GM18507 (cell line): ENCODE data around the gene EOMES.
A peak's percentile ranks its signal among the peaks of the same experiment; 100 is the strongest.
"Not testable (repeated sequence)": the region's sequence is repeated elsewhere in the genome, so short reads cannot be mapped to it uniquely, and the experiment has no call there.

Experiments used
- DNase-seq: peaks from one replicate; pipeline ENCODE4 v3.0.0; 2011; ENCODE audit warnings: low read depth; ENCODE audit not compliant: insufficient read length; ENCODE audit errors: extremely low spot score
- FAIRE-seq: peaks from 2 replicates; lab custom pipeline; 2011; peaks lifted over from hg19 to GRCh38; lab: Jason Lieb, UNC

The EOMES gene

DNA sequence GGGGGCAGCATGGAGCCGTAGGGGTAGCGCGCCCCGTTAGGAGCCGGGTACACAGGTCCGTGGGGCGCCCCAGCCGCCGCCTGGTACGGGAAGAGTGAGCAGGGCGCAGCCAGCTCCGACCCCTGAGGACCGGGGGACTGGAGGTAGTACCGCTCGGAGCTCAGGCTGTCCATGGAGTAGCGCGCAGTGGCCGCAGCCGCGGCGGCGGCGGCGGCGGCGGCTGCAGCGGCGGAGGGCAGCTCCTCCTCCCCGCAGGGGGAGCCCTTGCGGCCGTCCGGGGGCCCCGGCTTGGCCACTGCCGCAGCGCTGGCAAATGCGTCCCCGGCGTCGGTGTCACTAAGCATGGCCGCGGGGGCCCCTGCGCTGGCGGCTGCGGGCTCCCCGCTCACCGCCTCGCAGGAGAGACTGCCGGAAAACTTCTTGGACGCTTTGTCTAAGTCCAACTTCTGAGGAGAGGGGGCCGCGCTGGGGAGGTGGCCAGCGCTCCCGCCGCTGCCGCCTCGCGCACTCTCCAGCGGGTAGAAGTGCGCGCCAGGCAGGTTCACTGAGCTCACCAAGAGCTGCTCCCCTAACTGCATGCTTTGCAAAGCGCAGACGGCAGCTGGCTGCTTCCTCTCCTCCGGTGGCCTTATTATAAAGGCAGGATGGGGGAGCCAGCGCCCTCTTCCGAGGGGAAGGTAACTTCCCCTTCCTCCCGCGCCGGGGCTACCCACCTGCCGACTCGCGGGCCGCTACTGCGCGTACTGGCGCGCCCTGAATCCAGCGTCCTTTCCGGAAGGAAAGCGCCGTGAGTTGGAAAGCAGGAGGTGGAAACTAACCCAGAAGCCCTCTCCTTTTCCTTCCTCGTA is at the start of gene EOMES:
EOMES (minus strand) TSS at position 607 of the 848 bp plus-strand sequence; CDS start at position 578, 29 bp downstream.
- DNase-seq = peak; percentile 46

DNA sequence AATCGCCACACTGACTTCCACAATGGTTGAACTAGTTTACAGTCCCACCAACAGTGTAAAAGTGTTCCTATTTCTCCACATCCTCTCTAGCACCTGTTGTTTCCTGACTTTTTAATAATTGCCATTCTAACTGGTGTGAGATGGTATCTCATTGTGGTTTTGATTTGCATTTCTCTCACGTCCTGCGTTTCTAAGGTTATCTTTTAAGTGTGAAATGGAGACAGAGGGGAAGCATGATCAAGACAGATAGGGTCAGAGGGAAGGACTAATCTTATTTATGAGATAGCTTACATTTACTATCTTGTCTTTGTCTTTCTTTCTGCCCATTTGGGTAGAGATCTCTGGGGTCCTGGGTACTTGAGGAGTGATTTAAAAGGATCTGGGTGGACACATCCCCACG is 48.3 kb upstream of the EOMES start:
- not testable (repeated sequence) for FAIRE-seq, DNase-seq

More for the DNA sequence above, at the start of gene EOMES:
- peak; percentile 63 for FAIRE-seq

DNA sequence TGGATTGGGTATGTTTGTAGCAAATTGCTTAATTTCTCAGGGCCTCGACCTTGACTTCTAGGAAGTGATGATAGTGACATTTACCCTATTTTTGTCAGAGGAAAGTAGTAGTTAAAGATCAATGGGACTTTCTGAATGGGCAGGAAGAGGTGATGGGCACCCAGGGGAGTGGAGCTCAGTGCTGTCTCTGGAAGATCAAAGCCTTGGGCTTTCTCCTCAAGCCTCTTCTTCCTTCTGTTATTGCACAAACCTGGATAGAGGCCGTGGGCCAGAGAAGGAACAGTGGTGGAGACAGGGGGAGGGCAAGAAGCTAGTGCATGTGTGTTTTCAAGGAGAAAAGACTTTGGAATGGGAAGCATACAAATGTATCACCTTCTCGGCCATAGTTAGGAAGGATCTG is 44.9 kb upstream of the EOMES start:
- FAIRE-seq (no peak), DNase-seq (no peak)

DNA sequence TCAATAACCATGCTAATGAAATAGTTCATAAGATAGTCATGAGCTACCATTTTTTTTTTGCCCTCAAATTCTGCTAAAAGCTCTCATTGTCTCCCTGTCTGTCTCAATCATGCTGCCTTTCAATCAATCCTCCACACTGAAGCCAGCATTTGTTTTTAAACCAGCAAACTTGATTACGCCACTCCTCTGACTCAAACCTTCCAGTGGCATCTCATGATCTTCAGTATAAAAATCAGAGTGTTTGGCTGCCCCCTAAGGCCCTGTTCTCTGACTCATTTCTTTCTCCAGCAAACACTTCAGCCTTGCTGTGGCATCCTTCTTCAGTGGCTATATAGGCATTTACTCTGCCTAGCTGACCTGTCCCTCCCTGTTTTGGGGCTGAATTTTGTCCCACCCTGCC is 36.0 kb upstream of the EOMES start:
- FAIRE-seq = no peak

DNA sequence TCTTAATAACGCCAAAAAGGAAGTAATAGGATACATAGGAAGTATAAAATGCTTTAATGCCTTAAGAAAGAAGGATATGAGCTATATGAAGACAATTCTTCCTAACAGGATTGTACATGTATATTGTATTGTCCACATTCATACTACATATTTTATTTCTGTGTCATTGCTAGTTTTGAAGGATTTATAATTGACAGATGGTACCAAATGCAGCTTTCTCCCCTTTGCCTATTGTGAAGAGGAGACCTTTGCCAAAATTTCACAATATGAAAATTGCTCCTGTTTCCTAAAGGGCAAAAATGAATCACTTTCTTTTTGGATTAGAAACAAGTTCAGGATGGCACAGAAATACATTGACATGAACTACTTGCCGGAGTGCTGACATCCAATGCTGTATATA is 34.8 kb upstream of the EOMES start:
- DNase-seq = no peak
- no peak for FAIRE-seq

More for the DNA sequence above, 36.0 kb upstream of the EOMES start:
- DNase-seq = no peak

DNA sequence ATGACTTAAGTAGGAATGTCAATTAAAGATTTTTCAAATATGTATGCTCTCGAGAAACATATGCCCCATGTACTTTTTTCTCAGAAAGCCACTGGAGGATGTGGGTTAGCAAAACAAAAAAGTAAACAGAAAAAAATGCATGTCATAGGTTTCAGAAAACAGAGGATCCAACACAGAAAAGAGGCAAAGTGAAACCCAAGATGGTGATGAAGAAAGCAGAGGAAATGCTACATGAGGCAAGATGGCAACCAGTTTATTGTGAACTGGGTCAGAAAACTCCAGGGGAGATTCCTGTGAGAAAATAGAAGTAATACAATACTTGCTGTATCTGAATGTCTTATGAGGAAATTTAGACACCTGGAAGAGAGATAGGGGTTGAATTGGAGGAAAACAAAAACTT is 30.8 kb upstream of the EOMES start:
- FAIRE-seq (no peak), DNase-seq (no peak)

DNA sequence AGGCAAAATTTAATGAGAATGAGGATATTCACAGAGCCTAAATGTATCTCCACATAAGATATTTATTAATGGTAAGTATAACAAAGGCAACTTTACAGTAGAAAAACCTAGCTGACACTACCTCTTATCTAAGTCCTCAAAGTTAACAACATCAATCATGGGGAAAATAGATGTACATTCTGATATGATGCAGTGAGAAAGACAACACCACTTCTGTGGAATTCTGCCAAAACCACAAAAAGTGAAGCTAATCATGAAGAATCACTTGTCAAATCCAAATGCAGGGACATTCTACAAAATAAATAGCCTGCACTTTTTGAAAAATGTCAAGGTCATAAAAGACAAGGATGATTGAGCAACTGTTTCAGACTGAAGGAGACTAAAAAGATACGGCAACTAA is 27.5 kb upstream of the EOMES start:
- FAIRE-seq (no peak), DNase-seq (no peak)

DNA sequence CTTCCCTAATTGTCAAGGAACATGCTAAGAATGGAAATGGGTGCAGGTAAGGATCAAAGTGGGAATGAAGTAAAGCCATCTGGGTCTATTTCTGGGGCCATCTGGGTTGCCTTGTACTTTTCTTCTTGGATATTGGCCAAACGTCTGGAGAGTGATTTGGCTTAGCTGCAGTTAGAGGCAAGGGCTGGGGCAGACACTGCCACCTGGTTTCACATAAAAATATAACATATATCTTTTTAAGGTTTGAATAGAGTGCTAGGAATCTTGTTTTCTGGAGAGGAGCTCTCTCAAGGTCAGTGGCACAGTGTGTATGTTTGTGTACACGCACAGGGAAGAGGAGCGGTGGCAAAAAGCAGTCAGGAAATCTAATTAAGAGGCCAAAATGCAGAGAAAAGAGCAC is 24.7 kb upstream of the EOMES start:
- DNase-seq (no peak), FAIRE-seq (no peak)

DNA sequence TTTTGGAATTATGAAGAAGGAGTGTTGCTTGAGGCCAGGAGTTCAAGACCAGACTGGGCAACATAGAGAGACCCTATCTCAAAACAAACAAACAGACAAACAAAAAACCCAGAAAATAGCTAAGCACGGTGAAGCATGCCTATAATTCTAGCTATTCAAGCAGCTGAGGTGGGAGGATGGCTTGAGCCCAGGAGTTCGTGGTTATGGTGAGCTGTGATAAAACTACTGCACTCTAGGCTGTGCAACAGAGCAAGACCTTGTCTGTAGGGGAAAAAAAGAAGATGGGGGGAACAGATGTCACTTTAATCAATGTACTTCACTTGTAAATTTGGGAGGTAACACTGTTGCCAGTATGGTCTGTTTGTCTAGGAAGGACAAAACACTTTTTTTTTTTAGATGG is 18.7 kb upstream of the EOMES start:
- DNase-seq (no peak), FAIRE-seq (no peak)

DNA sequence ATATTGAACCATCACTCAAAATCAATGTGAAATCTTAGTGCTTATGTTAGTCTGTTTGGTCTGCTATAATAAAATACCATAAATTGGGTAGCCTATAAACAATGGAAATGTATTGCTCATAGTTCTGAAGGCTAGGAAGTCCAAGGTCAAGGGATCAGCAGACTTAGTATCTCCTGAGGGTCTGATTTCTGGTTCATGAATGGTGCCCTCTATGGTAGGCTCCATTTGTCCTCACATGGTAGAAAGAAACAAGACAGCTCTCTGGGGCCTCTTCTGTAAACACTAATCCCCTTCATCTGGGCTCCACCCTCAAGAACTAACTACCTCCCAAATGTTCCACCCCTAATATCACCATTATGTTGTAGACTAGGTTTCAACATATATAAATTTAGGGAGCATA is 15.0 kb upstream of the EOMES start:
- FAIRE-seq = no peak
- no peak for DNase-seq

DNA sequence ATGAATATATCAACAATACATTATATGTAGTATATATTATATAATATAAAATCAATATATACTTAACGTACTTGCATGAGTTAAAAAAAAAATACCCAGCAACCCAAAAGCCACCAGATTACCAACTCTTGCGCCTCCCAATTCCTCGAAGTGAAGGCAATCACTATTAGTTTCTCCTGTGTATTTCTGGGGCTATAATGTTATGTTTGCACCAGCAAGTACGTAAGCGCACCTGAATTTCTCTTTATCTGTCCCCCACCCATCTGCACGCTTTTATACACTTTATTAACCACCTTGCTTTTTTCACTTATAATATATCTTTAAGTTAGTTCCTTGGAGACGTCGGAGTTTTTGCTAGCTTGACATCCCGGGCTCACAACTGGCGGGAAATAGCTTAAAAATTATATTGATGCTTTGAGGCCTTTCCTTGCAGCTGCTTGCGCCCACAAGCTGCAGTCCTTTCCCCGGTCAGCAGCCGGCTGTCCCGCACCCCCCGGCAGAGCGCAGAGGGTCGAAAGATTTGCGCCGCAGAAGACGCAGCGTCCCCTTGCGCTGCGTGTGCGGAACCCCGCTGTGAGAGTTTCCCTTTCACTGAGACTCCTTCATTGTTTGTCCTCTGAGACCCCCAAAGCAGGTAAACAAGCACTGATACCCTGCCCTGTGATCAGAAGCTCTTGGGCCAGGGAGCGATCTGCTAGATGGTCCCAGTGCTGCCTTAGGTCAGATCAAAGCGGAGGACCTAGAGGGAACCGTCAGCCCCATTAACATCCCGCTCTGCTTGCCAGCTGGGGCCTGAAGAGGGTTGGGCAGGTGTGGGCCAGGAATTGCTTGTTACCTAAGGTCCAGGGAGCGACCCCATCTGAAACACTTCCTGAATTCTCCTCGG is 8.9 kb upstream of the EOMES start:
- FAIRE-seq = no peak

DNA sequence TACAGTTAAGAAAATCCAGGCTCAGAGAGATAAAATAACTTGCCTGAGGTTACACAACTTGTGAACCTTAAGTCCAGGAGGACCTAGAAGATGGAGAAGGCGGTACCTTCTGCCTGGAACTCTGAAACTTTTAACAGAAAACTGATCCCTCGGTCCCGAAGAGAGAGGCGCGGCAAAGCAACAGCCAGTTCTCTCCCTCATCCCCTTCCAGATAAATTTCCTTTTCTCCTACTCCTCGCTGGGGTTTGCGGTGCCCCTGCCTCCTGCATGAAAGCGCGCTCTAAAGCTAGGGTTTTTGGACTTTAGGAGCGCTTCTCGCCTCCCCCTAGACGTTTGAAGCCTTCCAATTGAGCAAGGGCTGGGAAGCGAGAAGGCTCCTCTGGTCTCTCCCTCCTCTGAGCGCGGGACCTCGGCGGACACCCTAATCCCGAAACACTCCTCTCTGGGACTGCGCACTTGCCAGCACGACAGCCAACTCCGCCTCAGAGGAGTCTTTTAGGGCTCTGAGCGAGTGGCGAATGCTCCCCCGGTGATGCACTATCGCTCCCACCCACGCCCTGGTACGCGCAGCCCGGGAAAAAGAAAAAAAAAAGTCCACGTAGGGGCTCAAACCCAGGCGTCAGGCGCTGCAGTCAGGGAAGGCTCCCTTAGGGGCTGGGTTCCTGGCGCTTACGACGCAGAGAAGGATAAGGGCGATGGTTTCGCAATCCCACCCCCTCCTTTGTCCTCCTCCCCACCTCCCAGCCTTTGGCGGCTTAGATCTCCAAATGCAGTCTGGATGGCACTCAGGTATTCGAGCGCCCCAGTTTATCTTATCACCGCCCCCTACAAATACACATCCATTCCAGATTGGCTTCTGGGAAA is 7.9 kb upstream of the EOMES start:
- no peak for FAIRE-seq
- DNase-seq = no peak

More for the DNA sequence above, 8.9 kb upstream of the EOMES start:
- DNase-seq = no peak

DNA sequence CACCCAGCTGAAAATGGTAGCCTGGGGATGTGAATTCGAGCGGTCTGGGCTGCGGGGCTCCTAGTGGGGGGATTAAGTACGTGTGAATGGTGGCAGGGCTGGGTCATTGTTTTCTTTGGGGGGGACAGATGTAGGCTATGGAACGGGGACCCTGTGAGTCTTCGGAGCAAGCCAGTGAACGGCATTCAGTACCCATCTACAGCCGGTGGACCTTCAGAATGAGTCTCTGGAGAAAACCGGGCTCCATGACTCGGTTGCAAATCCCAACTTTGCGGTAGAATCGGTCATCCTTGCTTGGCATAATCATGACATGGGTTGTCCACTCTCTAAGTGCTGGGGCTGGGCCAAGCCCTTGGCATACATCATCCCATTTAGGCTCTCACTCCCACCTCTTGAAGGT is 7.2 kb upstream of the EOMES start:
- no peak for FAIRE-seq

DNA sequence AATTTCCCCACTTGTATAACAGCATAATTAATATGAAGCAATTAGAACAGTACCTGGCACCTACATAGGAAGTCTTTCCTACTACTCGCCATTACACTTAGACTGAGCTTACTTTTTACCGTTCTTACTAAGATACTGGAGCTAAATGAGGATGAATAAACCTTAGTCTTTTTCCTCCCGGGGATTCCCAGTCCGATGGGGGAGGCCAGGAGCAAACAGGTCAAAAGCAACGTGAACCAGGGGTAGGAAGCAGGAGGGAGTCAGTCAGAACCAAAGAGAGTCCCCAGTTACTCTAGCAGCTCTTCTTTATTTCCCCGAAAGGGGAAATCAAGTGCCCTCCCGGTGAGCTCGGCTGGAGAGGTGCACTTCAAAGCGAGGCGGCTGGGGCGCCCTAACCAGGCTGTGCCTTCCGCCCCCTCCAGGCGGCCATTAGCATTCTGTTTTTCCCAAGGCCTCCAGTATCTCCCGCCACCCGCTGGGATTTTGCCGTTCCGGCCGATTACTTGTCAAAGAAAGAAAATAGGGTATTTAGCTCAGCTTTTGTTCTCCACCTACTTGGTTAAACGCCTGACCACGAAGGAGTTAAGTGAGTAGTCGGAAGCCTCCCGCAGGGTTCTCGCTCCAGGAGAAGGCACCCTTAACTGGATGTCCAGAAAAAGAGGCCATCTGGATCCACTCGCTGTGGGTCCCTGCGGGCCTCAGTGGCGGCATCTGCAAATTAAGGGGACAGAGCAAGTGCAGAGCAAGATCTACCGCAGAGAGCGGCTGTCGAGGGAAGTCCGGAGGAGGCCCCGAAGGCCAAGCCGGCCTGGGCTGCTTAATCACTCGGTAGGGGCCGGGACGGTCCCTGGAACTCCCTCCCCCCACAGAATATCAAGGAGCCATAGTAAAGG is 6.3 kb upstream of the EOMES start:
- FAIRE-seq (no peak), DNase-seq (no peak)

More for the DNA sequence above, 7.2 kb upstream of the EOMES start:
- DNase-seq = no peak

DNA sequence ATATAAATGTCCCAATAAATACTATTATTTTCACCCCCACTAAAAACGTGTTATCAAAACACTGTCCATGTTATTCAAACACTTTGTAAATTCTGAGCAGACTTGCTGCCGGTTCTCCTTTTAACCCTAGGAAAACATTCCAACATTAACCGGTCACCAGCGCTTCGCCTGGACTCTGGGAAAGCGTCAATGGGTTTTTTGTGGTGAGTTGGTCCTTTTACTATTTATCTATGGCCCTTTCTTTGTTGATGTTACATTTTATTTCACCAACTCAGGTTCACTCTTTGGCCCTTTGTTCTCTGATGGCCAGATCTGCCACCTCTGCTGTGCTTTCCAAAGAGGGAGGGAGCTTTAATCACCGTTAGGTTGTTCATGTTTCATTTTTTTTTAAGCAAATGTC is 4.1 kb upstream of the EOMES start:
- FAIRE-seq (no peak), DNase-seq (no peak)

DNA sequence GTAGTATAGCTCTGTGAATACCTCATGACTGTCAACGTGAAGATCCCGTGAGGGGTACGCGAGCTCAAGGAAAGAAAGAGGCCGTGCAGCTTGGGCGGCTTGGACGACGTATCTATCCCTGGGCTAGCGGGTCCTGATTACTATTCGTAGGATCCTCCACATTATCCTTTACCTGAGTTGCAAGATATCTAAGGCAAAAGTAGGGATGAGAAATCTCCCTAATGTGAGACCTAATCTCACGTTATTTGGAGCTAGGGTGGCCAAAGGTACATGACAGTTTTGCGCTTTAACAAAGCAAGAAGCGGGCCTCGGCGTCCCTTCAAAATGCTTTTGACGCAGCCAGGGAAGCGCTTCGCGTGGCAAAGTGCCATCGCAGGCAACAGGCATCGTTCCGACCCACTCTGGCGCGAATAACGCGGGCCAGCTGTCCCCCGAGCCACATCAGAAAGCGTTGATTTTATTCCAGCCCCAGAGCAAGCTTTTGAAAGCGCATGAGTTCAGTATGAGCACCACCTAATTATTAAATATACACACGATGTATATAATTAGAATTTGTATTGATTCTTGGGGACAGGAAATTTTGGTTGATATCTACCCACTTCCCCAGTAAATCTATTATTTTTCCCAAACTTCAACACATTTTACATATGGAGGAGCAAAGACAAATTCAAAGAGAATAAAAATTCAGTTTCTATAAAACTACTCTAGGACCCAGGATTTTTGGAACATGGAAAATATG is 2.5 kb upstream of the EOMES start:
- FAIRE-seq (no peak), DNase-seq (no peak)

DNA sequence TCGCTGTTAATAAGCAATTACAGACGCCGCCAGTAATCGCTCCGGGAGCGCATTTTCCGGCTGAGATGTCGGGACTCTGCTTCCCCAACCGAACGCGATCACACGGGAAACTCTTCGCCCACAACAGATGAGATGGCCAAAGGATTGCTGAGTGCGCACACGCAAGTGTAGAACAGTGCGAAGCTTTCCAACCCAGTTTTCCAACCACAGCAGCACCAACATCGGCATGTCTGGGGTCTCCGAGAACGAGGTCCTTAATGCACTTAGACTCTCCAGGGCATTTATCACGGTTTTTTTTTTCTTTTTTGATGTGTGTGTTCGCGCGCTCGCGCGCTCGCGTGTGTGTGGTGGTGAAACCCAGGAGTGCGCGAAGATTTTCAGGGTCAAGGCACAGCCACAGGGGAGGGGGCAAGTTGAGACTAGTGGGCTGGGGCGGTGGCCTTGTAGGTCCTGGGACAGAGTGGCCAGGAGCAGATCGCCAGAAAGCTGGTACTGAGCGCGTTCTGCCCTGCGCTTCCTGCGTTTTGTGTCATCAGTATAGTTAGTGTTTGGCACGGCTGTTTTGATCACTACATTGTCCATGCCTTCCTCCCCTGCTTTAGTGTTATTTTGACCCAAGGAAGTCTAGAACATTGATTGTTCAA is 1.8 kb upstream of the EOMES start:
- no peak for DNase-seq
- no peak for FAIRE-seq

DNA sequence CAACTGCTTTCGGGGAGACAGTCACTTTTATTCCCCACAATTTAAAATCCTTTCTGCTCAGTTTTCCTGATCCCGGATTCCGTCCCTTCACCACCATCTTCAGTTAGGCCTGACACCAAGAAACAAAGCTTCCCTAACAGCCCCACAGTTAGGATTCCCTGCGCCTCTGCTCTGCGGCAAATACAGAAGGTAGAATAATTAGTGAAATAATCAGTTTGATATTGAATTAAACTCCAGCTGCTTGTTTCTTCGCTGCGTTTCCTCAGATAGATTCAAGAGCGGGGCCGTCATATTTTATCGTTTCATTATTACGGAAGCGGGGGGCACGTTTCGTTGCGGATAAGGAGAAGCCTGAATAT is 1.3 kb upstream of the EOMES start:
- no peak for FAIRE-seq
- no peak for DNase-seq
